Measurements from ENCODE around the gene OR7G2.
A peak's percentile ranks its signal among the peaks of the same experiment; 100 is the strongest.

OR7G2 gene
- 0 reads per million in 9 experiments for total RNA-seq

DNA sequence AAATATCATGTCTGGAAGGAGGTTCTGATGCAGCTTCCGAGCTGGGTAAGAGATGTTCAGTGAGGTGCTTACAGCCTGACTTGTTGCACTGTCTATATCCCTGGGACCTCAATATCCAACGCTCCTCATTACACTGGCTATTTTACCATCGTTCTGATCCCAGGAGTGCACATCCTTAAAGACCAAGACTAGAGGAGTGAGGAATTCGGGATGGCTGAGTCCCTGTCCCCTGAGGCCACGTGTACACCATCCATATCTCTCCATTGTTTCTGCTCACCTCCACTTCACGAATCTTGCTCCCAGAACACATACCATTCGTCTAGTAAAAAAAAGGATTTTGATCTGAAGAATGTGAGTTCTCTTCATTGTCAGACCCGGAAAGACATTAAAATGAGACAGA lies at the start of gene OR7G2:
OR7G2 (minus strand) TSS at position 101 of the 400 bp plus-strand sequence. CDS start 4,232 bp downstream, outside the sequence.
- H3K4me1 Mint-ChIP-seq (ENCODE audit: low read depth in 2 of 2), result no peaks in the 10 kb centered on the region
- ATAC-seq (replicated peaks) (no peak), DNase-seq (no peak)
- H3K27ac Mint-ChIP-seq, result no peak within 1 kb of the TSS
- H3K9me3 Mint-ChIP-seq, result no peaks in the 10 kb centered on the region
- H3K4me3 Mint-ChIP-seq, result no peak within 1 kb of the TSS
- no peaks in the 10 kb centered on the region for H3K36me3 Mint-ChIP-seq (ENCODE audit: insufficient read depth)
- H3K27me3 Mint-ChIP-seq, result peaks cover 22 to 49% of the 10 kb centered on the region in 2 donors

DNA sequence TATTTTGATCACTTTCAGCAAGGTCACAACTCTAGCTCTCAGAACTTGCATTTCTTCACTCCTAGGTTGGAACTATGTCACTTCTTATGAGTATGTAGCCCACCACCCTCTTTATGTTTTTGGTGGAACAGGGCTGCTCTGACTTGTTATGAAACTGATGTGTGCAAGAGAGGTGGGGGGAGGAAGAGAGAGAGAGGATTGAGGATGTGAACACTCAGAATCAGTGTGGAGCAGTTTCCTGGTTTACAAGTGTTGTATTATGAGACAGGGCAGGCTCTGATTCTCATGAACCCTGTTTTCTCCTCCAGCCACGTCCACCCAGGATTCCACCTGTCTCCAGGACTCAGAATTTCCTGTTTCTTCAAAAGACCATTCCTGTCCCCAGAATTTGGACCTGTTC lies 49.0 kb upstream of the OR7G2 start:
- Mint-ChIP-seq H3K4me3 (no peak overlapping the region), H3K9me3 (no peaks in the 10 kb centered on the region), H3K4me1 (ENCODE audit: low read depth in 2 of 2) (peaks cover 16 to 38% of the 10 kb centered on the region in 2 donors), H3K27me3 (no peaks in the 10 kb centered on the region), H3K36me3 (ENCODE audit: insufficient read depth) (peaks cover 65% of the 10 kb centered on the region), H3K27ac (no peak overlapping the region)
- ATAC-seq (replicated peaks) (no peak), DNase-seq (no peak)

- H3K27ac Mint-ChIP-seq, result no peak overlapping the region
- peaks cover 24 to 46% of the 10 kb centered on the region in 2 donors for H3K4me1 Mint-ChIP-seq (ENCODE audit: low read depth in 2 of 2)
These were observed 48.3 kb upstream of the OR7G2 start for GRCh38 chr19:9155591-9155990.

DNA sequence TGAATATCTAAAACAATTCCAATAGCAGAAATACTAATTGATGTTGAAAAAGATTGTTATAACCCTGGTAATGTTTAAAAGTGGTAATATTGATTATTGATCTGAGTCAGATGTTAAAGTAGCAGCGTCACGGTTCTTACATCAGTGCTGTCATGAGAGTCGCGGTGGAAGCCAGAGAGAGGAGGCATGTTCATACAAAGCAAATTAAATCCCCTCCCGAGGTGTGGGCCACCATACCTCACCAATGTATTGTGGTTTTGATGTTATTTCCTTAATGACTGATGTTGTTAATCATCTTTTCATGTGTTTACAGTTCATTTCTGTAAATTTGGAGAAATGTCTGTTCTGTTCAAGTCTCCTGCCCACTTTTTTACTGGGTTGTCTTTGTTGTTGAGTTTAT lies 44.1 kb upstream of the OR7G2 start:
- peaks cover 51 to 81% of the 10 kb centered on the region in 2 donors for H3K4me1 Mint-ChIP-seq (ENCODE audit: low read depth in 2 of 2)
- peak overlapping the region; percentile 59 to 83 for H3K27ac Mint-ChIP-seq
- peaks cover 26% of the 10 kb centered on the region for H3K36me3 Mint-ChIP-seq (ENCODE audit: insufficient read depth)
- H3K27me3 Mint-ChIP-seq, result no peaks in the 10 kb centered on the region
- H3K9me3 Mint-ChIP-seq, result no peaks in the 10 kb centered on the region
- H3K4me3 Mint-ChIP-seq, result peak overlapping the region; percentile 28 to 44
- DNase-seq, result no peak
- ATAC-seq (replicated peaks), result peak; percentile 95

More at GRCh38 chr19:9155591-9155990, 48.3 kb upstream of the OR7G2 start:
- Mint-ChIP-seq H3K36me3 (ENCODE audit: insufficient read depth) (peaks cover 58% of the 10 kb centered on the region), H3K9me3 (no peaks in the 10 kb centered on the region), H3K27me3 (no peaks in the 10 kb centered on the region), H3K4me3 (no peak overlapping the region)
- DNase-seq (no peak), ATAC-seq (replicated peaks) (no peak)

DNA sequence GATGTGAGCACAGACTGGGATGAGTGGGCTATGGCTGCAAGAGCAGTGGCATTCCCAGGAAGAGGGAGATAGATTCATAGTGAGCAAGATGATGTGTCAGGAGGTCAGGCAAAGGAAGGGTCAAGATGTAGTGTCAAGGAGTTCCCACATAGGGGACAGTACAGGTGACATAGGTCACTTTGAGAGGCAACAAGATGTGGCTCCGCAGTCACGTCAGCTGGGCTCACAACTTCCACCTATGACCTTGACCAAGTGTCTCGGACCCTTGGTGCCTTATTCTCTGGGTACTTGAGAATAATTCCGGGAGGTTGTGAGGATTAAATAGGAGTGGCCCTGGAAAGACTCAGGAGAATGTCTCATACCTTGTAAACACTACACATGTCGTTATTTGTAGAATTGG lies 43.4 kb upstream of the OR7G2 start:
- DNase-seq (no peak), ATAC-seq (replicated peaks) (no peak)
- H3K9me3 Mint-ChIP-seq, result no peaks in the 10 kb centered on the region
- no peaks in the 10 kb centered on the region for H3K27me3 Mint-ChIP-seq
- H3K4me3 Mint-ChIP-seq, result peak overlapping the region; percentile 28 to 52
- H3K27ac Mint-ChIP-seq, result peak overlapping the region; percentile 59 to 91
- H3K4me1 Mint-ChIP-seq (ENCODE audit: low read depth in 2 of 2), result peaks cover 51 to 82% of the 10 kb centered on the region in 2 donors
- peaks cover 22% of the 10 kb centered on the region for H3K36me3 Mint-ChIP-seq (ENCODE audit: insufficient read depth)

GRCh38 chr19:9149997-9150396 lies 42.7 kb upstream of the OR7G2 start:
- Mint-ChIP-seq H3K27me3 (no peaks in the 10 kb centered on the region), H3K27ac (peak overlapping the region; percentile 59 to 91)
- no peak for ATAC-seq (replicated peaks)

GRCh38 chr19:9148697-9149096 lies 41.4 kb upstream of the OR7G2 start:
- Mint-ChIP-seq H3K4me1 (ENCODE audit: low read depth in 2 of 2) (peaks cover 50 to 78% of the 10 kb centered on the region in 2 donors), H3K4me3 (peak overlapping the region in 1 of 2 donors; percentile 22), H3K27me3 (no peaks in the 10 kb centered on the region), H3K9me3 (no peaks in the 10 kb centered on the region), H3K27ac (peak overlapping the region; percentile 65 to 91), H3K36me3 (ENCODE audit: insufficient read depth) (peaks cover 25% of the 10 kb centered on the region)
- DNase-seq (no peak), ATAC-seq (replicated peaks) (no peak)

More at GRCh38 chr19:9149997-9150396, 42.7 kb upstream of the OR7G2 start:
- H3K9me3 Mint-ChIP-seq, result no peaks in the 10 kb centered on the region
- no peak for DNase-seq
- peaks cover 48 to 80% of the 10 kb centered on the region in 2 donors for H3K4me1 Mint-ChIP-seq (ENCODE audit: low read depth in 2 of 2)
- peak overlapping the region; percentile 28 to 52 for H3K4me3 Mint-ChIP-seq
- peaks cover 22% of the 10 kb centered on the region for H3K36me3 Mint-ChIP-seq (ENCODE audit: insufficient read depth)

GRCh38 chr19:9146882-9147281 lies 39.6 kb upstream of the OR7G2 start:
- ATAC-seq (replicated peaks) (no peak), DNase-seq (no peak)
- H3K4me1 Mint-ChIP-seq (ENCODE audit: low read depth in 2 of 2), result peaks cover 47 to 76% of the 10 kb centered on the region in 2 donors
- peaks cover 25% of the 10 kb centered on the region for H3K36me3 Mint-ChIP-seq (ENCODE audit: insufficient read depth)
- H3K4me3 Mint-ChIP-seq, result no peak overlapping the region
- H3K27ac Mint-ChIP-seq, result peak overlapping the region in 1 of 2 donors; percentile 49
- H3K27me3 Mint-ChIP-seq, result no peaks in the 10 kb centered on the region
- no peaks in the 10 kb centered on the region for H3K9me3 Mint-ChIP-seq

DNA sequence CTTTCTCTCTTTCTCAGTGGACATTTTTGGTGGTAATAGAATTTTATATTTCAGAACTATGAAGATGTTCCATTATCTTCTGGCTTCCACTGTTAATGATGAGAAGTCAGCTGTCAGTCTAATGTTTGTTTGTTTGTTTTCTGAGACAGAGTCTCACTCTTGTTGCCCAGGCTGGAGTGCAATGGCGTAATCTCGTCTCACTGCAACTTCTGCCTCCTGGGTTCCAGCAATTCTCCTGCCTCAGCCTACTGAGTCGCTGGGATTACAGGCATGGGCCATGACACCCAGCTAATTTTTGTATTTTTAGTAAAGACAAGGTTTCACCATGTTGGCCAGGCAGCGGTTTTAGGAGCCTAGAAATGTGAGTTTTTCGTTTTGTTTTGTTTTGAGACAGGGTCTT lies 37.6 kb upstream of the OR7G2 start:
- H3K4me3 Mint-ChIP-seq, result no peak overlapping the region
- no peak overlapping the region for H3K27ac Mint-ChIP-seq
- ATAC-seq (replicated peaks) (no peak), DNase-seq (no peak)
- H3K4me1 Mint-ChIP-seq (ENCODE audit: low read depth in 2 of 2), result peaks cover 48 to 75% of the 10 kb centered on the region in 2 donors
- no peaks in the 10 kb centered on the region for H3K9me3 Mint-ChIP-seq
- no peaks in the 10 kb centered on the region for H3K27me3 Mint-ChIP-seq
- H3K36me3 Mint-ChIP-seq (ENCODE audit: insufficient read depth), result peaks cover 36% of the 10 kb centered on the region

GRCh38 chr19:9140159-9140874 lies 33.0 kb upstream of the OR7G2 start, which contains the start of gene ZNF317:
Gene ZNF317 (plus strand): TSS chr19:9140397. CDS start chr19:9156017, 15,620 bp downstream.
- peak; percentile 87 to 91 (median 90) for DNase-seq
- peak within 1 kb of the TSS; percentile 98 to 100 for H3K4me3 Mint-ChIP-seq
- peaks cover 33 to 51% of the 10 kb centered on the region in 2 donors for H3K4me1 Mint-ChIP-seq (ENCODE audit: low read depth in 2 of 2)
- peak within 1 kb of the TSS; percentile 99 for H3K27ac Mint-ChIP-seq
- peaks cover 26% of the 10 kb centered on the region for H3K36me3 Mint-ChIP-seq (ENCODE audit: insufficient read depth)
- peak; percentile 92 for ATAC-seq (replicated peaks)
- H3K9me3 Mint-ChIP-seq, result no peaks in the 10 kb centered on the region
- no peaks in the 10 kb centered on the region for H3K27me3 Mint-ChIP-seq

- no peaks in the 10 kb centered on the region for H3K27me3 Mint-ChIP-seq
- ATAC-seq (replicated peaks) (peak; percentile 7), DNase-seq (no peak)
- peaks cover 31 to 49% of the 10 kb centered on the region in 2 donors for H3K4me1 Mint-ChIP-seq (ENCODE audit: low read depth in 2 of 2)
- H3K36me3 Mint-ChIP-seq (ENCODE audit: insufficient read depth), result peaks cover 26% of the 10 kb centered on the region
- peak overlapping the region; percentile 99 for H3K27ac Mint-ChIP-seq
- peak overlapping the region; percentile 98 to 100 for H3K4me3 Mint-ChIP-seq
- H3K9me3 Mint-ChIP-seq, result no peaks in the 10 kb centered on the region
These were observed 32.4 kb upstream of the OR7G2 start for GRCh38 chr19:9139609-9140158.

DNA sequence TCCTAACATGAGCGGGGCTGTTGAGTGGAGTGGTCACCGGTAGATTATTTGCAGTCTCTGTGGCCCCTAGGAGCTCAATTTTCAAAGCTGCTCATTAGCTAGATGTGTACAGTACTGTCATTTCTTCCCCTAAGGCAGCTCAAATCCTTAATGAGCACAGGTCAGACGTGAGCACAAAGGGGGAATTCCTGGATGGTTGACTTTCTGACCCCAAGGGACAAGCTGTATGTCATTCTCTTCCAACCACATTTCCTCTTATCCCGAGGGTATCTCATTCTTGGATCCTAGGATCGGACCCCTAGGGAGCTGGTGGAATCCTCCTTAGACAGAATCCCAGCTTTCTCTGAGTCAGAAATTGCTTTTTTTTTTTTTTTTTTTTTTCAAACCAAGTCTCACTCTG lies 25.1 kb upstream of the OR7G2 start:
- H3K4me1 Mint-ChIP-seq (ENCODE audit: low read depth in 2 of 2), result peaks cover 4 to 8% of the 10 kb centered on the region in 2 donors

GRCh38 chr19:9130965-9131364 lies 23.7 kb upstream of the OR7G2 start:
- Mint-ChIP-seq H3K36me3 (ENCODE audit: insufficient read depth) (peaks cover 6% of the 10 kb centered on the region), H3K9me3 (no peaks in the 10 kb centered on the region), H3K4me3 (no peak overlapping the region), H3K27me3 (peaks cover 22% of the 10 kb centered on the region in 2 donors), H3K27ac (no peak overlapping the region), H3K4me1 (ENCODE audit: low read depth in 2 of 2) (peaks cover 2 to 4% of the 10 kb centered on the region in 2 donors)
- DNase-seq (no peak), ATAC-seq (replicated peaks) (no peak)

More for the DNA sequence above, 25.1 kb upstream of the OR7G2 start:
- no peak for DNase-seq
- Mint-ChIP-seq H3K36me3 (ENCODE audit: insufficient read depth) (peaks cover 4% of the 10 kb centered on the region), H3K27ac (no peak overlapping the region), H3K27me3 (peaks cover 7% of the 10 kb centered on the region in 2 donors), H3K9me3 (no peaks in the 10 kb centered on the region), H3K4me3 (no peak overlapping the region)
- no peak for ATAC-seq (replicated peaks)

DNA sequence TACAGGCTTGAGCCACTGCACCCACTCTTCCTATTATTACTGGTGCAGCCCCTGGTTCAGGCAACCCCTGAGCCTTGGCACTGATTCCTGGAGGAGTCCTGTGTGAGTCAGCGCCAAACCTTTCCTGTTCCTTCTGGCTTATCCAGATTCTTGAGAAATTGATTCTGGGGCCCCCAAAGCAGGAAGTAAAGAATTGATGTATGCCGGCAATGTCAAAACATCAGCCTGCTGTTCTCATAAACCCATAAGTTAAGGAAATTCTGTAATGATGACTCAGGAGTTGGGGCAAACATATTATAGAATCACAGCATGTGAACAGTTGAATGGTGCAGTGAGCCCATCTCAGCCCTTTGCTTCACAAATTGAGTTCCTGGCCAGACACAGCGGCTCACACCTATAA lies 20.9 kb upstream of the OR7G2 start:
- no peaks in the 10 kb centered on the region for H3K9me3 Mint-ChIP-seq
- H3K27me3 Mint-ChIP-seq, result peaks cover 25 to 32% of the 10 kb centered on the region in 2 donors
- peaks cover 2 to 4% of the 10 kb centered on the region in 2 donors for H3K4me1 Mint-ChIP-seq (ENCODE audit: low read depth in 2 of 2)
- DNase-seq, result no peak
- no peak overlapping the region for H3K4me3 Mint-ChIP-seq
- no peak for ATAC-seq (replicated peaks)
- no peak overlapping the region for H3K27ac Mint-ChIP-seq
- H3K36me3 Mint-ChIP-seq (ENCODE audit: insufficient read depth), result peaks cover 6% of the 10 kb centered on the region
